ENCODE results near the gene BTBD9.

Gene BTBD9

GRCh38 chr6:38502423-38502822 lies 137.3 kb downstream of the BTBD9 start:
- no peak overlapping the region for H3K27ac ChIP-seq (ENCODE audit: low read length)
- H2AFZ ChIP-seq (ENCODE audit: low read depth, low read length), result no peak overlapping the region
- ATAC-seq (ENCODE audit: insufficient read depth, low read depth), result no peak

GRCh38 chr6:38501931-38502330 lies 137.8 kb downstream of the BTBD9 start:
- DNase-seq, result peak; percentile 43
- no peaks in the 10 kb centered on the region for H3K36me3 ChIP-seq (ENCODE audit: insufficient read depth, low read length)
- TF ChIP-seq EZH2 (IDR thresholded peaks at IDR 0.05; ENCODE audit: borderline replicate concordance, low read depth, low read length, severe bottlenecking) (no peak), CTCF (IDR thresholded peaks at IDR 0.05; ENCODE audit: borderline replicate concordance, extremely low read depth, low read length, poor library complexity, severe bottlenecking) (no peak)
- 0 out of 3 replicates have a peak, but pooled peaks have one; percentile 22 for ATAC-seq (ENCODE audit: insufficient read depth, low read depth)
- no peaks in the 10 kb centered on the region for H3K27me3 ChIP-seq (ENCODE audit: insufficient read depth, low read length, poor library complexity)
- H3K4me2 ChIP-seq (ENCODE audit: insufficient read depth, low read length), result no peak overlapping the region
- no peak overlapping the region for H3K4me3 ChIP-seq (ENCODE audit: low read depth in 1 of 2, low read length in 2 of 2)
- no peak overlapping the region for H3K27ac ChIP-seq (ENCODE audit: low read length)
- no peaks in the 10 kb centered on the region for H4K20me1 ChIP-seq (ENCODE audit: insufficient read depth, low read length)
- H3K9me3 ChIP-seq (ENCODE audit: insufficient read depth, low read length, severe bottlenecking), result no peaks in the 10 kb centered on the region
- H2AFZ ChIP-seq (ENCODE audit: low read depth, low read length), result no peak overlapping the region
- no peaks in the 10 kb centered on the region for H3K79me2 ChIP-seq (ENCODE audit: insufficient read depth, low read length)
- H3K9ac ChIP-seq (ENCODE audit: low read depth, low read length), result no peak overlapping the region
- H3K4me1 ChIP-seq (ENCODE audit: insufficient read depth, low read length), result peaks cover 4% of the 10 kb centered on the region; the same call in 1 of the 2 replicates

More at GRCh38 chr6:38502423-38502822, 137.3 kb downstream of the BTBD9 start:
- Histone ChIP-seq H3K4me3 (ENCODE audit: low read depth in 1 of 2, low read length in 2 of 2) (no peak overlapping the region), H3K4me1 (ENCODE audit: insufficient read depth, low read length) (peaks cover 4% of the 10 kb centered on the region; the same call in 1 of the 2 replicates), H3K79me2 (ENCODE audit: insufficient read depth, low read length) (no peaks in the 10 kb centered on the region), H3K9ac (ENCODE audit: low read depth, low read length) (no peak overlapping the region), H3K4me2 (ENCODE audit: insufficient read depth, low read length) (no peak overlapping the region), H3K9me3 (ENCODE audit: insufficient read depth, low read length, severe bottlenecking) (no peaks in the 10 kb centered on the region), H3K36me3 (ENCODE audit: insufficient read depth, low read length) (no peaks in the 10 kb centered on the region), H3K27me3 (ENCODE audit: insufficient read depth, low read length, poor library complexity) (no peaks in the 10 kb centered on the region), H4K20me1 (ENCODE audit: insufficient read depth, low read length) (no peaks in the 10 kb centered on the region)
- no peak for DNase-seq
- TF ChIP-seq EZH2 (IDR thresholded peaks at IDR 0.05; ENCODE audit: borderline replicate concordance, low read depth, low read length, severe bottlenecking), result no peak
- TF ChIP-seq CTCF (IDR thresholded peaks at IDR 0.05; ENCODE audit: borderline replicate concordance, extremely low read depth, low read length, poor library complexity, severe bottlenecking), result no peak

GRCh38 chr6:38499529-38500096 lies 140.1 kb downstream of the BTBD9 start:
- no peak overlapping the region for H3K9ac ChIP-seq (ENCODE audit: low read depth, low read length)
- H3K4me3 ChIP-seq (ENCODE audit: low read depth in 1 of 2, low read length in 2 of 2), result no peak overlapping the region
- no peaks in the 10 kb centered on the region for H3K27me3 ChIP-seq (ENCODE audit: insufficient read depth, low read length, poor library complexity)
- H3K79me2 ChIP-seq (ENCODE audit: insufficient read depth, low read length), result no peaks in the 10 kb centered on the region
- H3K36me3 ChIP-seq (ENCODE audit: insufficient read depth, low read length), result no peaks in the 10 kb centered on the region
- no peak for DNase-seq
- no peaks in the 10 kb centered on the region for H3K9me3 ChIP-seq (ENCODE audit: insufficient read depth, low read length, severe bottlenecking)
- H4K20me1 ChIP-seq (ENCODE audit: insufficient read depth, low read length), result no peaks in the 10 kb centered on the region
- ATAC-seq (ENCODE audit: insufficient read depth, low read depth), result no peak
- no peak overlapping the region for H3K27ac ChIP-seq (ENCODE audit: low read length)
- no peak overlapping the region for H2AFZ ChIP-seq (ENCODE audit: low read depth, low read length)
- H3K4me2 ChIP-seq (ENCODE audit: insufficient read depth, low read length), result no peak overlapping the region
- peaks cover 4% of the 10 kb centered on the region; the same call in 1 of the 2 replicates for H3K4me1 ChIP-seq (ENCODE audit: insufficient read depth, low read length)
- no peak for TF ChIP-seq CTCF (IDR thresholded peaks at IDR 0.05; ENCODE audit: borderline replicate concordance, extremely low read depth, low read length, poor library complexity, severe bottlenecking)
- TF ChIP-seq EZH2 (IDR thresholded peaks at IDR 0.05; ENCODE audit: borderline replicate concordance, low read depth, low read length, severe bottlenecking), result no peak

All from DND-41 (cell line).